GM21360 (cell line): ENCODE data around the gene MAP4K1.
A peak's percentile ranks its signal among the peaks of the same experiment; 100 is the strongest.
"Not testable (repeated sequence)": the region's sequence is repeated elsewhere in the genome, so short reads cannot be mapped to it uniquely, and the experiment has no call there.

ENCODE experiments used
- ATAC-seq: cut with Tn5 transposase; IDR thresholded peaks from one replicate; pipeline ENCODE4 v1.9.1; 2021; ENCODE audit warnings: mild to moderate bottlenecking, moderate library complexity; ENCODE audit not compliant: unreplicated experiment

The MAP4K1 gene

GRCh38 chr19:38629568-38629967 is 11.8 kb upstream of the MAP4K1 start:
- no peak for ATAC-seq

GRCh38 chr19:38626401-38626800 is 8.6 kb upstream of the MAP4K1 start:
- no peak for ATAC-seq

GRCh38 chr19:38624822-38625221 is 7.1 kb upstream of the MAP4K1 start:
- ATAC-seq = no peak

- ATAC-seq = no peak
Measured at GRCh38 chr19:38619361-38620174, 1.8 kb upstream of the MAP4K1 start.

- ATAC-seq = peak; percentile 47
Measured at GRCh38 chr19:38618590-38619360, 1.0 kb upstream of the MAP4K1 start, which contains the start of gene EIF3K. Gene EIF3K (plus strand): TSS chr19:38619188. CDS start chr19:38619269, 81 bp downstream.

GRCh38 chr19:38617283-38617763 is 430 bp downstream of the MAP4K1 start:
- no peak for ATAC-seq

- ATAC-seq = no peak
Measured at GRCh38 chr19:38616265-38616664, 1.5 kb downstream of the MAP4K1 start.

GRCh38 chr19:38615007-38615581 is 2.7 kb downstream of the MAP4K1 start:
- no peak for ATAC-seq

GRCh38 chr19:38614289-38614688 is 3.5 kb downstream of the MAP4K1 start:
- ATAC-seq = no peak

GRCh38 chr19:38606131-38606530 is 11.6 kb downstream of the MAP4K1 start:
- ATAC-seq = no peak

GRCh38 chr19:38602856-38603255 is 14.9 kb downstream of the MAP4K1 start:
- ATAC-seq = not testable (repeated sequence)

- ATAC-seq = no peak
Measured at GRCh38 chr19:38599722-38600121, 18.0 kb downstream of the MAP4K1 start.

- no peak for ATAC-seq
Measured at GRCh38 chr19:38597075-38597474, 20.7 kb downstream of the MAP4K1 start.

- no peak for ATAC-seq
Measured at GRCh38 chr19:38596057-38596981, 21.4 kb downstream of the MAP4K1 start.

GRCh38 chr19:38592940-38593339 is 24.8 kb downstream of the MAP4K1 start:
- no peak for ATAC-seq

GRCh38 chr19:38588041-38588440 is 29.7 kb downstream of the MAP4K1 start:
- no peak for ATAC-seq

- no peak for ATAC-seq
Measured at GRCh38 chr19:38587562-38587961, 30.2 kb downstream of the MAP4K1 start.

- ATAC-seq = no peak
Measured at GRCh38 chr19:38583985-38584305, 33.8 kb downstream of the MAP4K1 start.

GRCh38 chr19:38583219-38583984 is 34.4 kb downstream of the MAP4K1 start:
- ATAC-seq = no peak

- no peak for ATAC-seq
Measured at GRCh38 chr19:38580080-38580479, 37.7 kb downstream of the MAP4K1 start.
